KBM-7 (cell line): ENCODE measurements around the gene CCDC28A.
A peak's percentile ranks its signal among the peaks of the same experiment; 100 is the strongest.

Source experiments
- DNase-seq: peaks from one replicate; pipeline ENCODE4 v3.0.0-alpha.2; 2015
- in situ Hi-C: fragments of 300-500 bp; cut with MboI; formaldehyde crosslinking; loops from 2 replicates; pipeline ENCODE4 v1.14.3; 2020; ENCODE audit warnings: low sequenced_read_pairs, low pct_unique_long_range_greater_than_20kb, mixed read lengths

CCDC28A gene

GRCh38 chr6:138785980-138786379 is 12.4 kb downstream of the CCDC28A start:
- in situ Hi-C loops, result no loop called here
- DNase-seq, result no peak

- in situ Hi-C loops, result no loop called here
- peak; percentile 7 for DNase-seq
These were observed 13.6 kb downstream of the CCDC28A start for GRCh38 chr6:138787138-138787537.

- no peak for DNase-seq
- in situ Hi-C loops, result no loop called here
These were observed 22.4 kb downstream of the CCDC28A start, which contains the start of gene ECT2L for GRCh38 chr6:138795809-138796603. ECT2L (plus strand) TSS chr6:138796087; CDS start chr6:138813275, 17,188 bp downstream.

DNA sequence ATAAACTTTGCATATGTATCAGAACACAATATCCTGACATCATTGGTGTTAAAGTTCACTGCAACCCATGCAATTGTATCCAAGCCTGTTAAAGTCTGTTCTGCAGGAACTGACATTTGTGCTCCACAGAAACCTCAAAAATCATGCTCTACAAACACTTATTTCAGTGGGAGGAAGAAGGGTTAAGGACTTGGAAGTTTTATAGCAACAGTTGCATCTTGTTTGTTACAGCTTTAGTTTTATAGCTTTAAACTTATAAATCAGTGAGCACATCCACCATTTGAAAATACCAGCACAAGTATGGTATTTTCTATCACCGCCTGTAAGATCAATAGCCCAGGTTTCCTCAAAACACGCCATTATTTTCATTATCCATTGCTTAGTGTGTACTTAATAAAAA is 23.2 kb downstream of the CCDC28A start:
- no peak for DNase-seq
- in situ Hi-C loops, result no loop called here

DNA sequence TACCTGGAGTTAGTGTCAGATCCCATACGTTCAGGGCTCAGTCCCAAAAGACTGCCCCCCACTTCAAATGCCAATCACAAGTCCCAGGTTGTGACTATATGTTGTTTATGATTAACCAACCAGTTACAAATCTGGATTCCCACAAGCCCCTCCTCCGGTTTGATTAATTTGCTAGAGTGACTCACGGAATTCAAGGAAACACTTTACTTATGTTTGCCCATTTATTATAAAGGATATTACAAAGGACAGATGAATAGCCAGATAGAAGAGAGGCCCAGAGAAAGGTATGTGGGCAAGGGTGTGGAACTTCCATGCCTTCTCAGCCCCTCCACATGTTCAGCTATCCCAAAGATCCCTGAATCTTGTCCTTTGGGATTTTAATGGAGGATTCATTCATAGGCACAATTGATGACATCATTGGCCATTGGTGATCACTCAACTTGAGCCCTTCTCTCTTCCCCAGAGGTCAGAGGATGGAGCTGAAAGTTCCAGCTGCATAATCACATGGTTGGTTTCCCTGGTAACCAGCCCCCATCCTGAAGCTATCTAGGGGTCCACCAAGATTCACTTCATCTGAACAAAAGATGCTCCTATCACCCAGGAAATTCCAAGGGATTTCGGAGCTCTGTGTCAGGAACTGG is 24.4 kb downstream of the CCDC28A start:
- no peak for DNase-seq
- in situ Hi-C loops, result no loop called here

- no peak for DNase-seq
- in situ Hi-C loops, result loop anchor here (25.0 kb wide), 1 partner anchor 562 kb away; the partner anchor contains the start of gene CITED2
These were observed 27.0 kb downstream of the CCDC28A start for GRCh38 chr6:138800377-138801150.

GRCh38 chr6:138803331-138803730 is 29.8 kb downstream of the CCDC28A start:
- no peak for DNase-seq

DNA sequence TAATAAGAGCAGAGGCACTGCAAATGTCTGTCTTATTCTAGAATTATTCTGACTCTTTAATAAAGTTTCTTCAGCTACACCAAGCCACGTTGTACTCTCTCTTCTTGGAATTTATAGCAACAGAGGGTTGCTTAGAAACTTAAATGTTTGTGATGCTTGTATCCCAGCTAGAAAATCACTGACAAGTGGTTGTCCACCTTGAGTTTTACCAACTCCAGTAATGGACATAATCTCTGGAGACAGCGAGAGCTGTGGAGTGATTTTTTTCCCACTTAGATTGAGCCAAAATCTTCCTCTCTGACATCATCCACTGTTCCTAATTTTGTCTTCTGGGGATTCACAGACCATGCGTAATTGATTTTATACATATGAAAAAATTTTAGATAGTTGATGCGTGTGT is 30.3 kb downstream of the CCDC28A start:
- no peak for DNase-seq
- in situ Hi-C loops, result loop anchor here (25.0 kb wide), 1 partner anchor 558 kb away; the partner anchor contains the start of gene CITED2

More at GRCh38 chr6:138803331-138803730, 29.8 kb downstream of the CCDC28A start:
- in situ Hi-C loops, result loop anchor here (25.0 kb wide), 1 partner anchor 559 kb away; the partner anchor contains the start of gene CITED2

DNA sequence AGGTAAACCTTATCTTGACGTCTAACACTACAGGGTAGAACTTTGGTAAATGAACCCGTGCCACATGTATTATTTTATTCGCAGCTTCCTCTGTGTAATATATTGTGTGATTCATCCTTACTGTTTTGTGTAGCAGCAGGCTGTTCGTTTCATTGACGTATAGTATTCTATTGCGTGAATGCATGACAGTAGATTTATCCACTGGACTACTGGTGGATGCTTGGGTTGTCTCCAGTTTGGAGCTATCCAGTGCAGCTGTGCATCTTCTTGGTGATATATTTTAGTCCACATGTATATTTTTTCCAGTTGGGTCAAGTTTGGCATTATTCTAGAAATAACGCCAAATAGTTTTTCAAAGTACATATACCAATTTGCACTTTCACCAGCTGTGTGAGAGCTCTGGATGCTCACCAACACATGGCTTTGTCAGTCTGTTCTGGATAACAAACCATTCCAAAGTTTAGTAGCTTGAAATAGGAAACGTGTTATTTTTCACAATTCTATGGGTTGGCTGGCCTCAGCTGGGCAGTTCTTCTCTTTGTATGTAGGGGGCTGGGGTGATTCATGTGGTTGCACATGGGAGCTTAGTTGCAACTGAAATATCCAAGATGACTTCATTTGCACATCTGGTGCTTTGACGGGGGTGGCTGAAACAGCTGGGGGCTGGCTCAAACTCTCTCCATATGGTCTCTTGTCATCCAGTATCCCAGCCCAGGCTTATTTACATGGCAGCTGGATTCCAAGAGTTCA is 31.6 kb downstream of the CCDC28A start:
- no peak for DNase-seq
- in situ Hi-C loops, result loop anchor here (25.0 kb wide), 1 partner anchor 557 kb away; the partner anchor contains the start of gene CITED2

DNA sequence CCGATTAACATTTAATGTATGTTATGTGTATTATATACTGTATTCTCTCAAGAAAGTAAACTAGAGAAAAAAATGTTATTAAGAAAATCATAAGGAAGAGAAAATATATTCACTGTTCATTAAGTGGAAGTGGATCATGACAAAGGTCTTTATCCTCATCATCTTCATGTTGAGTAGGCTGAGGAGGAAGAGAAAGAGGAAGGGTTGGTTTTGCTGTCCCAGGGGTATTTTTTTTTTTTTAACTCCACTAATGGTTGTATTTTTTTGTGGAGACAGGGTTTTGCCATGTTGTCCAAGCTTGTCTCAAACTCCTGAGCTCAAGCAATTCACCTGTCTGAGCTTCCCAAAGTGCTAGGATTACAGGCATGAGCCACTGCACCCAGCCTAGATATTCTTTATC is 33.3 kb downstream of the CCDC28A start:
- in situ Hi-C loops, result loop anchor here (25.0 kb wide), 1 partner anchor 555 kb away; the partner anchor contains the start of gene CITED2
- no peak for DNase-seq

- no peak for DNase-seq
- in situ Hi-C loops, result loop anchor here (25.0 kb wide), 1 partner anchor 553 kb away; the partner anchor contains the start of gene CITED2
These were observed 36.1 kb downstream of the CCDC28A start for GRCh38 chr6:138809677-138810076.

DNA sequence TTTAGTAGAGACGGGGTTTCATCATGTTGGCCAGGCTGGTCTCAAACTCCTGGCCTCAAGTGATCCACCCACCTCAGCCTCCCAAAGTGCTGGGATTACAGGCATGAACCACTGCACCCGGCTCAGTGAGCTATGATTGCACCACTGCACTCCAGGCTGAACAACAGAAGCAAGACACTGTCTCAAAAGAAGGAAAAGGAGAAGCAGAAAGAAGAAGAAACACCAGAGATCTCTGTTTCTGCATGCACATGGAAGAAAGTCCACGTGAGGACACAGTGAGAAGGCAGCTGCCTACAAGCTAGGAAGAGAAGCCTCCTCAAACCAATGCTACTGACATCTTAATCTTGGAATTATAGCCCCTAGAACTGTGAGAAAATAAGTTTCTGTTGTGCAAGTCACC is 38.3 kb downstream of the CCDC28A start:
- DNase-seq, result no peak
- in situ Hi-C loops, result loop anchor here (25.0 kb wide), 1 partner anchor 550 kb away; the partner anchor contains the start of gene CITED2

DNA sequence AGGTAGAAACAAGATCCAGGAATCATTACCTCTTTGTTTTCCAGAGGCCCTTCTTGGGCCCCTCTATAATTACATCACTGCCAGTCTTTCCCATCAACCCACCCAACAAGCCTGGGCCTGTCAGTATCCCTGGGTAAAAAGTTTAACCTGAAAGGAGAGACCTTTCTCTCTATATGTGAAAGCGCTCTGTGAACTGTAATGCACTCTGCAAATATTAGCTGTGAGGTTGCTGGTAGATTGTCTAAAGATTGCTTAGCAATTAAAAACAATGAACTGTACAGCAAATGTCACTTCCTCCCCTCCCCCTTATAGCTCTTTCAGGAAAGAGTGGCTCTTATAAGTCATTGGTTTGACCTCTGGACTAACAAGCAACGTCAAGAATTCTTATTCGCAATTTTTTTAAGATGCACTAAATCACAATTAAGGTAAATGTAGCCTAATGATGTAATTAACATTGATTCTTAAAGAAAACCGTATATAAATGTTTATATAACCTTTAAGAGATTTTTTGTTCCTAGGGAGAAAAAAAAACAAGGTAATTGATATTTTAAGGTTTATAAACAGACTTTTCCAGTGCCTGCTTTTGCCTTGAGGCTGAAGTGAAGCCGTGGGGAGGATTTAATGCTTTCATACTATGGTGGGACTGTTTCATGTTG is 40.7 kb downstream of the CCDC28A start:
- in situ Hi-C loops, result loop anchor here (25.0 kb wide), 1 partner anchor 548 kb away; the partner anchor contains the start of gene CITED2
- DNase-seq, result no peak

GRCh38 chr6:138815221-138815620 is 41.7 kb downstream of the CCDC28A start:
- no peak for DNase-seq
- in situ Hi-C loops, result loop anchor here (25.0 kb wide), 1 partner anchor 547 kb away; the partner anchor contains the start of gene CITED2

DNA sequence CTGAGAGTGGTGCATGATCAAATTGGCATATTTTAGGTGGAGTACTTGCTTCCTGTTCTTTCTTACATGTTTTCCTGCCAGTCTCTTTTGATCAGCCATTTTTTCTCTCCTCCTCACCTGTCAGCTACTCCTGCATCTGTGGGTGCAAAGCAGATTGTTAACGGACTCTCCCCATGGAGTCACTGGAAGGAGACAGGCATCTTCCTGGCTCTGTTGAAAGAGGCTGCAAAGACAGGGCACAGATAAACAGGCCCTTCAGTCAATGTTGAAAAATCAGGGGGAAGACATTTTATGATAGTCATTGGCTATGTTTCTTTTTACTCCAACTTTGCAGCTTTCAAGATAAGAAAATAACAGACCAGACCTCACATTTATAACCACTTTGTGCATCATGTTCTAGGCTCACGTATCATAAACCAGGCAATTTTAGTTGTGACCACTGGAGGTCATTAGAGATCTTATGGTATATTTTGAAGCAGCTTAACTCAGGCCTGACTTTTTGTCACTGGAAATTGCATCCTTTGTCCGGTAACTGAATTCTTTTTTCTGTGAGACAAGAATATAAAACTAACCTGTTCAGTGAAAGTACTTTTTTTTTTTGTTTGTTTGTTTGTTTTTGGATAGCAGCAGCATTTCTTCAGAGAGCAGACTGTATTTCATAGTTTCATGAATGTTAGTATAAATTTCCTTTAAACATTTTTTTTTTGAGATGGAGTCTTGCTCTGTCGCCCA is 42.4 kb downstream of the CCDC28A start:
- in situ Hi-C loops, result loop anchor here (25.0 kb wide), 1 partner anchor 546 kb away; the partner anchor contains the start of gene CITED2
- DNase-seq, result peak; percentile 71

GRCh38 chr6:138817799-138818198 is 44.2 kb downstream of the CCDC28A start:
- no peak for DNase-seq
- in situ Hi-C loops, result loop anchor here (25.0 kb wide), 1 partner anchor 545 kb away; the partner anchor contains the start of gene CITED2
